HG02938 (cell line): ENCODE data around the gene RPGRIP1.
"Not testable (repeated sequence)": the region's sequence is repeated elsewhere in the genome, so short reads cannot be mapped to it uniquely, and the experiment has no call there.

Experiments
- ATAC-seq: cut with Tn5 transposase; IDR thresholded peaks from one replicate; pipeline ENCODE4 v1.9.1; 2021; ENCODE audit warnings: mild to moderate bottlenecking, moderate library complexity; ENCODE audit not compliant: unreplicated experiment

The RPGRIP1 gene

DNA sequence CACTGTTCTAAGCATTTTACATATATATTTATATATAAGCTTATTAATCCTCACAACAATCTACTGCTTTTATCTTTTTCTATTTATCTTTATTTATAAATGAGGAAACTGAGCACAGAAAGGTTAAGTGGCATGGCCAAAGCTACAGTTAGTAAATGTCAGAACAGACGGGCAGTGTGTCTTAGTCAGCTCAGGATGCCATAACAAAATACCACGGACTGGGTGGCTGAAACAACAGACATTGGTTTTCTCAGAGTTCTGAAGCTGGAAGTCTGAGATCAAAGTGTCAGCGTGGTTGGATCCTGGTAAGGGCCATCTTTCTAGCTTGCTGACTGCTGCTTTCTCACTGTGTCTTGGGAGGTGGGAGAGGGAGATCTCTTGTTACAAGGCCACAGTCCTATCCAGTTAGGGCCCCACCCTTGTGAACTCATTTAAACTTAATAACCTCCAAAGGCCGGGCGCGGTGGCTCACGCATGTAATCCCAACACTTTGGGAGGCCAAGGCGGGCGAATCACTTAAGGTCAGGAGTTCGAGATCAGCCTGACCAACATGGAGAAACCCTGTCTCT lies 19.8 kb downstream of the RPGRIP1 start:
- ATAC-seq: no peak

DNA sequence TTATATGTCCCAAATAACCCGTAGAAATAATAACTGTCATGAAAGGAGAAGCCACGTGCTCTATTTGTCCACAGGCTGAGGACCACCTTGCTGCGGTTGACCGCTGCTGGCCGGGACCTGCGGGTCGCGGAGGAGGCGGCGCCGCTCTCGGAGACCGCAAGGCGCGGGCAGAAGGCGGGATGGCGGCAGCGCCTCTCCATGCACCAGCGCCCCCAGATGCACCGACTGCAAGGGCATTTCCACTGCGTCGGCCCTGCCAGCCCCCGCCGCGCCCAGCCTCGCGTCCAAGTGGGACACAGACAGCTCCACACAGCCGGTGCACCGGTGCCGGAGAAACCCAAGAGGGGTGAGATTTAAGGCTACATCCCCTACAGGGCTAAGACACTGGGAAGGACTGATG lies 21.0 kb downstream of the RPGRIP1 start:
- no peak for ATAC-seq

DNA sequence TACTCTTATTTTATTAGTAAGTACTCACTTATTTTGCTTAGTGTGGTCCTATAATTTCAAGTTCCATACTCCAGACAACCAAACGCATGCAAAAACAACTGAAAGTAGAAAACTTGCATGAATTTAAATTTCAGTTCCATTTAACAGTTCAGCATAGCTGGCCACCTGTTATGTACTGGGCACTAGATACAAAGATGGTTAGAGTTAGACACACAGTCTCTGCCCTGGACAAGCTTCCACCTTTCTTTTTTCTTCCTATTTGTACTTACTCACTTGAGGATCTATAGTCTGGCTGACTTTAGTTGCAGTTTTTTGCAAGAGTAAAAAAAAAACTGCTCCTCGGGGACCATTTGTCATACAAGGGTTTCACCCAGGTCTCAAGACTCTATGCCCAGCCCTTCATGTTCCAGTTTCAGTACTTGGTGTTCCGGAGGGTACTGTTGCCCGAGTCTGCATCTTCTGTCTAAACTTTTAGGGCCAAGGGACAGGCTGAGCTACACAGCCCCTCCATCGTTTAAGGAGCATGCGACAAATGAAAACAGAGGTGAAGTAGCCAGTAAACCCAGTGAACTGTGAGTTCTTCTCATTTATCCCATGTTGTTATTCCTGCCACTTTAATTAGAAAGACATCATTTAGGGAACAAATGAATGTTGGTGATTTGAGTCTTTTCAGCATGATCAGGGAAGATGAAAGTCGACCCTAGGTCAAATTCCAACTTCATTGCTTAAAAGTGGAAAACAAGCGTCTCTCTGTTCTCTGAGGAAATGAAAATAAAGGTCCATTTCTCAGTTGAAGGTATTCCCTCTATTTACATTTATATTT lies 22.3 kb downstream of the RPGRIP1 start:
- ATAC-seq: no peak

DNA sequence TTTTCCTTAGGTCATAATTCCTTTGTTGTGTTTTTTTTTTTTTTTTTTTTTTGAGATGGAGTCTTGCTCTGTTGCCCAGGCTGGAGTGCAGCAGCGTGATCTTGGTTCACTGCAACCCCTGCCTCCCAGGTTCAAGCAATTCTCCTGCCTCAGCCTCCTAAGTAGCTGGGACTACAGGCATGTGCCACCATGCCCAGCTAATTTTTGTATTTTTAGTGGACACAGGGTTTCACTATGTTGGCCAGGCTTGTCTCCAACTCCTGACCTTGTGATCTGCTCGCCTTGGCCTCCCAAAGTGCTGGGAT lies 22.9 kb downstream of the RPGRIP1 start:
- ATAC-seq: not testable (repeated sequence)

DNA sequence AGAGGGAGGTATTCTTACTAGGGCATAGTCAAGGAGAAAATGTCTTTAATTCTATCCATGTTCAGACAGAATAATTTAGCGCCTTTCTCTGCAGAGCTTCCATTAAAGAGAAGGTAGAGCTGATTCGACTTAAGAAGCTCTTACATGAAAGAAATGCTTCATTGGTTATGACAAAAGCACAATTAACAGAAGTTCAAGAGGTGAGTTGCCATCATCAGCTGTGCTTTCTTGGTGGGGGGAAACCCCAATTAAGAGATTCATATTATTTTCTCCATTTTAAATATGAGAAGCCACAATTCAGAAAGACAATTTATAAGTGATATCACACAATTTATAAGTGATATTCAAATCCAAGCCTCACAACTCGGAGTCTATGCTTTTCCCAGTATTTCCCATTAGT lies 27.8 kb downstream of the RPGRIP1 start:
- no peak for ATAC-seq

DNA sequence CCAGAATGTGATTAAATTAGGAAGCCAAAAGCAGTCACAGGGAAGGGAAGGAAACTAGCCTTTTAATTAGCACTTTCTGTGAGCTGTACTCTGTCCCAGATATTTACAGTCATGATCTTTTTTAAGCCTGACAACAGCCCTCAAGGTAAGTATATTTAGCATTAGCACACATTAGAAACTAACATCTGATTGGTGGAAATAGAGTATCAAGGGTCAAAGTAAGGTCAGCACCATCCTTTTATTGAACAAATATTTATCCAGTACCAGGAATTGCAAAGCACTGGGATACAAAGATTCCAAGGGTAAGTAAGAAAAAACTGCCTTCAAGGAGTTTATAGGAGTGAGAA lies 28.2 kb downstream of the RPGRIP1 start:
- no peak for ATAC-seq

DNA sequence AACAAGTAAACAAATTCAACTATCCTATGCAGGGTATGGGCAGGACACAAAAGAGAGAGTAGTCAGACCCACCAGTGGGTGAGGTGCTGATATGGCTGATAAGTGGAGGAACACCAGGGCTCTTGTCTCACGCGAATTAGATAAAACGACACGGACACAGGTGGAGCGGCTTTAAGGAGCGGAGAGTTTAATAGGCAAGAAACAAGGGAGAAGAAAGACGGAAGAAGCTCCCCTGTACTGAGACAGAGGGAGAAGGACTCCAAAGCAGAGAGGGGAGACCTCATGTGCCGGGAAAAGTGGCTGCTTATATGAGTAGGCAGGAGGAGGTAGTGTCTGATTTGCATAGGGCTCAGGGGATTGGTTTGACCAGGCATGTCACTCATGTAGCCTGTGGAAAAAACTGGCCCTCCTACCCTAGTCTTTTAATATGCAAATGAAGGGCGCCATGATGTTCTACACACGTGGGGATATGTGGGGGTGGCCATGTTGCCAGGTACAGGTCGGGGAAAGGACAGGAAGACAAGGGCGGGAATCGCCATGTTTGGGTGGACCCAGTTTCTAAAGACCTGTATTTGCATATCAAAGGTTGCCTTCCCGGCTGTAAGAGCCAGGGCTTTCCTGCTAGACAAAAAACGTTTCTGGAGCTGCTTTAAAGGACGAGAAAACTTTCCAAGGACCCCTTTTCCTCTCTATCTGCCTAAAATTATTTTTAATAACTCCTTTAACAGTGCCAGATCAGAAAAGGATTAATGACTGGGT lies 28.8 kb downstream of the RPGRIP1 start:
- peak; percentile 83 for ATAC-seq

DNA sequence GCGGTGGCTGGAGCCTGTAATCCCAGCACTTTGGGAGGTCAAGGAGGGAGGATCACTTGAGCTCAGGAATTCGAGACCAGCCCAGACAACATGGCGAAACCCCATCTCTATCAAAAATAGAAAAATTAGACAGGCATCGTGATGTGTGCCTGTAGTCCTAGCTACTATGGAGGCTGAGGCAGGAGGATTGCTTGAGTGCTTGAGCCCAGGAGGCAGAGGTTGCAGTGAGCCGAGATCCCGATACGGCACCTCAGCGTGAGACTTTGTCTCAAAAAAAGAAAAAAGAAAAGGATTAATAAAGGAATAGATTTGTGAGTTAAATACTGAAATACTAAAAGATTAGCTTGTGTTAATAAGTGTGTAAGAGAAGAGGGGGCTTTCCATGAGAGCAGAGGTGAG lies 29.4 kb downstream of the RPGRIP1 start:
- no peak for ATAC-seq

DNA sequence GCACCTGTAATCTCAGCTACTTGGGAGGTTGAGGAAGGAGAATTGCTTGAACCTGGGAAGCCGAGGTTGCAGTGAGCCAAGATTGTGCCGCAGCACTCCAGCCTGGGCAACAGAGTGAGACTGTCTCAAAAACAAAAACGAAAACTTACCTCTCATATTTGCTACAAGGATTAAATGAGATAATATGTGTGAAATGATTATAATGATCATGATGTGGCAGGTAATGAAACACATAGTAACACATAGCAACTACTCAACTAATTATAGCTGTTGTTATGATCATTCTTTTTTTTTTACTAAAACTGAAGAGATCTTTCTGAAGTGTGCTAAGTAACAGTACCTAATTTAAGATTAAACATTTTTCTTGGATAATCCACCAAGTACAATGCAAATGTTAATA lies 30.1 kb downstream of the RPGRIP1 start:
- no peak for ATAC-seq

DNA sequence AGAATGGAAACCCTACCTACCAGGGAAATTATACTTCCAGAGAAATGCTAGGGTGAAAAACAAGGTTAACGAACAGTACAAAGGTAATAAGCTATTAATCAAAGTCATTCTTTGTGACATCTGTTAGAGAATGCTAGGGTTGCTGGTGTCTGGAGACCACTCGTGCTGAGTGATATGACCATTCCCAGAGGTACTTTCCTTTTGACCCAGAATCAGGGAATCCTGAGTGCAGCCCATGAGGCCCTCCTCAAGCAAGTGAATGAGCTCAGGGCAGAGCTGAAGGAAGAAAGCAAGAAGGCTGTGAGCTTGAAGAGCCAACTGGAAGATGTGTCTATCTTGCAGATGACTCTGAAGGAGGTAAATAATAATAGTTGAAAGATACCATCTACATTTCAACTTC lies 31.7 kb downstream of the RPGRIP1 start:
- ATAC-seq: no peak

DNA sequence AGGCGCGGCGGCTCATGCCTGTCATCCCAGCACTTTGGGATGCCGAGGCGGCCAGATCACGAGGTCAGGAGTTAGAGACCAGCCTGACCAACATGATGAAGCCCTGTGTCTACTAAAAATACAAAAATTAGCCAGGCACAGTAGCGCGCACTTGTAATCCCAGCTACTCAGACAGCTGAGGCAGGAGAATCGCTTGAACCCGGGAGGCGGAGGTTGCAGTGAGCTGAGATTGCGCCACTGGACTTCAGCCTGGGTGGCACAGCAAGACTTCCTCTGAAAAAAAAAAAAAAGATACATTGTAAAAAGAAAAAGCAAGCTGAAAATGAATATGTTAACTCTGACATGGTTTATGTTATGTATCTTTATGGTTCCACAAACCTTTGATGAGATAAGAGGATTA lies 33.6 kb downstream of the RPGRIP1 start:
- no peak for ATAC-seq

DNA sequence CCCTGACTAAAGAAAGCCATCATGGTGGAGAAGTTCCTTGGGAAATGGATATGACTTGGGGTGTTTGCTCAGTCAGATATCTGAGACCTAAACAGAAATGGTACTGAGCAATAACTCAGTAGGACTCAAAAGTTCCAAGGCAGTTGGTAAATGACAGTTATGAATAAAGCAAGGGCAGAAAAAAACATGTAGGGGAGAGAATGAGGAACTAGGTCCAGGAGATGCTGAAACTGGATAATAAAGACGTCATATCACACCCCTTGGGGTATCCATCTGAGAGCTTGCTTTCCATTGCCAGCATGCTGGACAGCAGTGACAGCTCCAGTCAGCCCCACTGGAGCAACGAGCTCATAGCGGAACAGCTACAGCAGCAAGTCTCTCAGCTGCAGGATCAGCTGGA lies 37.5 kb downstream of the RPGRIP1 start:
- ATAC-seq: no peak

DNA sequence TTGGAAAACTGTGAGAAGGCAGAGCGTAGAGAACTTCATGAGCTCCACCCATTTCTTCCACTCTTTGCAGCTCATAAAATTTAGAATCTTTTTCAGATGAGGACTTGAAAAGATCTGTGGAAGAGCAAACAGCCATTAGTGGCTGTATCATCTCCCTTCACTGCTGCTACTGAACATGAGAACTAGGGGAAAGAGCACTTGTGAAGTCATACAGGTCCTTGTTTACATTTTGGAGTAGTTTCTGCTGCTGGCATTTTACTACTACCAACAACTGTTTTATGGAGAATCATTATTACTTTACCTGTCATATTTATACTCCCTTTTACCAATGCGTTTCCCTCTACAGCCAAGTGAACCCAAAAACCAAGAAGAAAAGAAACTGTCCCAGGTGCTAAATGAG lies 41.0 kb downstream of the RPGRIP1 start:
- no peak for ATAC-seq

DNA sequence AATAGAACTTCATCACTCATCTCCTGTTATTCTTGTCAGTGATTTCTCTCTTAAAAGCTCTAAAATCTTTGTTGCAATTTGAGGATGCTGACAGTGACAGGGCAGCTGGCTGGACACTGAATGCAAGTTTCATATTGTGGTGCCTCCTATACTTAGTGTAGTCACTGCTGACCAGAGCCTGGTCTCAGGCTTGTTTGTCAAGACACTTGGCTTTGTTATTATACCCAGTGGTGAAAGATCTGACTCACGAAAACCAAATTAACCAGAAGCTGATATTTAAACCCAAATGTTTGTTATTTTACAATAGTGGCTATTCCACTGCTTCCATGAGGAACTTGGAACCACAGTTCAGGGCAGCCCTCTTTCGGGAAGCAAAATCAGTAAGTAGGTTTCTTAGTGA lies 42.8 kb downstream of the RPGRIP1 start:
- ATAC-seq: no peak

DNA sequence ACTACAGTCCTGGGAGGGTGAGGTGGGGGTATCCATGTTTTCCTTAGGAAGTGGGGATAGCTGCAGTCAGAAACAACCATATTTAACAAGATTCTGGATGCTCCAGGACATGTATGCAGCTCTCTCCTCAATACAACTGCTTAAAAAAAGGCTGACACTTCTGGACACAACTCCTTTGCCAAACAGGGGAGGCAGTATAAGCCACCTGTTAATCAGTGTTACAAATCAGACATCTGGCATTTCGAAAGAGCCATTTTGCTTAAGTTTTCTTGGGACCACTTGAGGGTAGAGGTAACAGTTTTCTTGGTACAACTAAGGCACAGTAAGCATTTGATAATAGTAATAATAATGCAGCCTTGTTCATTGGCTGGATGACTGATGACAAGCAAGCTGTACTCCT lies 47.1 kb downstream of the RPGRIP1 start:
- no peak for ATAC-seq
